SHP77 treated with DMSO at 0.1 percent for 48 hours (cell line): ENCODE measurements around the gene C16orf78.

Experiments used
- DNase-seq: peaks from one replicate; lab custom pipeline; 2025; lab: John Stamatoyannopoulos, UW

C16orf78 gene

GRCh38 chr16:49395021-49395420 is 21.4 kb downstream of the C16orf78 start:
- DNase-seq = no peak

GRCh38 chr16:49396206-49396720 is 22.7 kb downstream of the C16orf78 start:
- no peak for DNase-seq

- DNase-seq = no peak
Observed at GRCh38 chr16:49398761-49399160, 25.2 kb downstream of the C16orf78 start.

- no peak for DNase-seq
Observed at GRCh38 chr16:49399594-49400364, 26.2 kb downstream of the C16orf78 start.

GRCh38 chr16:49400611-49401010 is 27.0 kb downstream of the C16orf78 start:
- DNase-seq = no peak

GRCh38 chr16:49405123-49405522 is 31.5 kb downstream of the C16orf78 start:
- no peak for DNase-seq

- no peak for DNase-seq
Observed at GRCh38 chr16:49405530-49405929, 31.9 kb downstream of the C16orf78 start.

- peak; percentile 48 for DNase-seq
Observed at GRCh38 chr16:49407873-49408550, 34.4 kb downstream of the C16orf78 start.

GRCh38 chr16:49409121-49409520 is 35.5 kb downstream of the C16orf78 start:
- DNase-seq = no peak

GRCh38 chr16:49410226-49410625 is 36.6 kb downstream of the C16orf78 start:
- no peak for DNase-seq

- DNase-seq = no peak
Observed at GRCh38 chr16:49411121-49411970, 37.7 kb downstream of the C16orf78 start.

GRCh38 chr16:49414671-49415070 is 41.1 kb downstream of the C16orf78 start:
- DNase-seq = no peak

GRCh38 chr16:49415083-49415482 is 41.5 kb downstream of the C16orf78 start:
- no peak for DNase-seq

GRCh38 chr16:49416001-49416675 is 42.5 kb downstream of the C16orf78 start:
- no peak for DNase-seq

GRCh38 chr16:49417354-49417753 is 43.8 kb downstream of the C16orf78 start:
- DNase-seq = no peak

- no peak for DNase-seq
Observed at GRCh38 chr16:49419006-49419405, 45.4 kb downstream of the C16orf78 start.

- no peak for DNase-seq
Observed at GRCh38 chr16:49419862-49420261, 46.3 kb downstream of the C16orf78 start.

- DNase-seq = no peak
Observed at GRCh38 chr16:49422896-49423295, 49.3 kb downstream of the C16orf78 start.

- no peak for DNase-seq
Observed at GRCh38 chr16:49424961-49425360, 51.4 kb downstream of the C16orf78 start.

- no peak for DNase-seq
Observed at GRCh38 chr16:49427771-49428170, 54.2 kb downstream of the C16orf78 start.

- no peak for DNase-seq
Observed at GRCh38 chr16:49428808-49429207, 55.2 kb downstream of the C16orf78 start.

- DNase-seq = no peak
Observed at GRCh38 chr16:49431040-49431439, 57.4 kb downstream of the C16orf78 start.
